PC-3 (cell line): ENCODE data around the gene SLC16A12.

Experiments used
- CTCF ChIP-seq: fragments of 300-600 bp; sonication (generic); conservative IDR thresholded peaks from 2 replicates; pipeline ENCODE4 v1.5.1; 2017; ENCODE audit warnings: antibody characterized with exemption, low read depth, mild to moderate bottlenecking, low read length
- EZH2 ChIP-seq: fragments of 300-600 bp; sonication (generic); IDR thresholded peaks from one replicate; pipeline ENCODE4 v1.6.1; 2017; ENCODE audit warnings: antibody characterized with exemption, mild to moderate bottlenecking, low read length; ENCODE audit not compliant: unreplicated experiment
- EZH2phosphoT487 ChIP-seq: fragments of 300-600 bp; sonication (generic); IDR thresholded peaks from 2 replicates; pipeline ENCODE4 v1.6.1; 2018; ENCODE audit warnings: mild to moderate bottlenecking, antibody characterized with exemption, low read length, borderline replicate concordance

GRCh38 chr10:89540420-89540949, 5.1 kb upstream of the SLC16A12 start:
- TF ChIP-seq CTCF (no peak), EZH2 (no peak), EZH2phosphoT487 (no peak)
